Thymus (tissue), 11 donors: ENCODE results near the gene RAD51B. TPM values are rescaled to one million over a fixed set of nuclear protein-coding genes. Genes with fewer than 3 reads are reported as not detected.

Experiments used
- DNase-seq, 9 donors: peaks; one replicate each; pipeline ENCODE4 v3.0.0-alpha.2; 2013; ENCODE audit warnings: low spot score in 9 of 9, low read depth in 6 of 9, missing footprints in 1 of 9
- H3K27ac ChIP-seq, 2 donors: one replicate each; pipeline ENCODE4 v1.5.1; 2013; ENCODE audit warnings: control low read depth in 1 of 2, low read depth in 1 of 2, low read length in 1 of 2, mild to moderate bottlenecking in 1 of 2, moderate library complexity in 1 of 2
- H3K27me3 ChIP-seq, 2 donors: one replicate each; pipeline ENCODE4 v1.5.1; 2013; ENCODE audit warnings: low read length in 1 of 2; ENCODE audit not compliant: control insufficient read depth in 2 of 2, insufficient read depth in 1 of 2
- H3K36me3 ChIP-seq, 2 donors: one replicate each; pipeline ENCODE4 v1.5.1; 2013; ENCODE audit warnings: low read length in 1 of 2, mild to moderate bottlenecking in 1 of 2, moderate library complexity in 1 of 2; ENCODE audit not compliant: control insufficient read depth in 2 of 2, insufficient read depth in 2 of 2
- H3K4me1 ChIP-seq, 2 donors: one replicate each; pipeline ENCODE4 v1.5.1; 2013; ENCODE audit warnings: low read length in 2 of 2; ENCODE audit not compliant: control insufficient read depth in 2 of 2, insufficient read depth in 2 of 2
- H3K4me3 ChIP-seq, 2 donors: one replicate each; pipeline ENCODE4 v1.5.1; 2013; ENCODE audit warnings: low read length in 2 of 2, control low read depth in 1 of 2, mild to moderate bottlenecking in 1 of 2
- H3K9me3 ChIP-seq, 2 donors: one replicate each; pipeline ENCODE4 v1.5.1; 2013; ENCODE audit warnings: low read length in 1 of 2, mild to moderate bottlenecking in 1 of 2; ENCODE audit not compliant: control insufficient read depth in 2 of 2, insufficient read depth in 1 of 2
- WGBS: extraction: QIAGEN DNeasy Blood & Tissue Kit; methylation state at CpG from one replicate; pipeline ENCODE4 v1.1.7; 2013; 5-methylcytosine and 5-hydroxymethylcytosine counted together
- polyA plus RNA-seq: library from polyadenylated mRNA; stranded (reverse); fragments of 200-250 nt; gene quantifications from one replicate; pipeline ENCODE4 v1.2.3, GENCODE V29; 2013
- total RNA-seq: library from RNA; stranded (reverse); fragments of 120-200 nt; gene quantifications from one replicate; pipeline ENCODE4 v1.2.4, GENCODE V29; 2013
- donor health status: healthy.

Gene RAD51B
- total and polyA plus RNA-seq, 2 donors, result 7.8 to 17.8 TPM

- no peaks in the 10 kb centered on the region for H3K9me3 ChIP-seq
- no peaks in the 10 kb centered on the region for H3K36me3 ChIP-seq
- H3K27me3 ChIP-seq, result no peaks in the 10 kb centered on the region
- DNase-seq, result peak in 8 of 9 donors; percentile 53 to 86 (median 62)
- no peak overlapping the region for H3K4me3 ChIP-seq
- H3K4me1 ChIP-seq, result peaks cover 3 to 51% of the 10 kb centered on the region in 2 donors
- H3K27ac ChIP-seq, result peak overlapping the region; percentile 9 to 67
- 85% methylated on average over 7 of the region's 7 CpGs for WGBS
Measured at GRCh38 chr14:68248481-68249255, 429.1 kb downstream of the RAD51B start.

- Histone ChIP-seq H3K27ac (peak overlapping the region; percentile 53 to 71), H3K4me3 (no peak overlapping the region), H3K36me3 (no peaks in the 10 kb centered on the region), H3K4me1 (peaks cover 0 to 48% of the 10 kb centered on the region in 2 donors), H3K27me3 (no peaks in the 10 kb centered on the region), H3K9me3 (no peaks in the 10 kb centered on the region)
- 93% methylated on average over 3 of the region's 3 CpGs for WGBS
- no peak for DNase-seq
Measured at GRCh38 chr14:68249661-68250451, 430.3 kb downstream of the RAD51B start.

GRCh38 chr14:68250927-68251768, 431.6 kb downstream of the RAD51B start:
- 87% methylated on average over 4 of the region's 4 CpGs for WGBS
- DNase-seq, result peak in 1 of 9 donors; percentile 56

GRCh38 chr14:68251769-68252100, 432.2 kb downstream of the RAD51B start:
- Histone ChIP-seq H3K9me3 (no peaks in the 10 kb centered on the region), H3K4me3 (no peak overlapping the region), H3K36me3 (no peaks in the 10 kb centered on the region), H3K27me3 (no peaks in the 10 kb centered on the region), H3K4me1 (peaks cover 0 to 30% of the 10 kb centered on the region in 2 donors), H3K27ac (peak overlapping the region in 1 of 2 donors; percentile 59)
- 92% methylated on average over 1 of the region's 1 CpG for WGBS
- no peak for DNase-seq

More at GRCh38 chr14:68250927-68251768, 431.6 kb downstream of the RAD51B start:
- H3K4me1 ChIP-seq, result peaks cover 0 to 36% of the 10 kb centered on the region in 2 donors
- H3K9me3 ChIP-seq, result no peaks in the 10 kb centered on the region
- peak overlapping the region; percentile 58 to 71 for H3K27ac ChIP-seq
- no peaks in the 10 kb centered on the region for H3K27me3 ChIP-seq
- no peak overlapping the region for H3K4me3 ChIP-seq
- H3K36me3 ChIP-seq, result no peaks in the 10 kb centered on the region

- WGBS, result 94% methylated on average over 3 of the region's 3 CpGs
- H3K9me3 ChIP-seq, result no peaks in the 10 kb centered on the region
- no peaks in the 10 kb centered on the region for H3K36me3 ChIP-seq
- no peak overlapping the region for H3K27ac ChIP-seq
- H3K4me3 ChIP-seq, result no peak overlapping the region
- no peak for DNase-seq
- H3K4me1 ChIP-seq, result peaks cover 0 to 21% of the 10 kb centered on the region in 2 donors
- H3K27me3 ChIP-seq, result no peaks in the 10 kb centered on the region
Measured at GRCh38 chr14:68253160-68253780, 433.7 kb downstream of the RAD51B start.

- Histone ChIP-seq H3K4me3 (no peak overlapping the region), H3K9me3 (no peaks in the 10 kb centered on the region)
Measured at GRCh38 chr14:68253878-68254528, 434.4 kb downstream of the RAD51B start.

GRCh38 chr14:68254669-68255527, 435.3 kb downstream of the RAD51B start:
- no peaks in the 10 kb centered on the region for H3K9me3 ChIP-seq
- H3K36me3 ChIP-seq, result no peaks in the 10 kb centered on the region
- H3K4me3 ChIP-seq, result no peak overlapping the region
- H3K27me3 ChIP-seq, result no peaks in the 10 kb centered on the region
- DNase-seq, result no peak
- 96% methylated on average over 1 of the region's 1 CpG for WGBS
- no peak overlapping the region for H3K27ac ChIP-seq
- H3K4me1 ChIP-seq, result peaks cover 4 to 21% of the 10 kb centered on the region in 2 donors

More at GRCh38 chr14:68253878-68254528, 434.4 kb downstream of the RAD51B start:
- Histone ChIP-seq H3K4me1 (peaks cover 3 to 21% of the 10 kb centered on the region in 2 donors), H3K36me3 (no peaks in the 10 kb centered on the region), H3K27ac (no peak overlapping the region), H3K27me3 (no peaks in the 10 kb centered on the region)
- DNase-seq, result no peak
- WGBS, result 81% methylated on average over 2 of the region's 2 CpGs
